ENCODE data around the gene SMAD3.

GRCh38 chr15:67156426-67156825, 91.0 kb downstream of the SMAD3 start:
- TF ChIP-seq SUZ12 (IDR thresholded peaks at IDR 0.05; ENCODE audit: low read length) (no peak), POLR2A (IDR thresholded peaks at IDR 0.05; ENCODE audit: control extremely low read depth in 1 of 2, low read depth in 2 of 2, low read length in 2 of 2) (no peak), EP300 (IDR thresholded peaks at IDR 0.05; ENCODE audit: borderline replicate concordance in 1 of 2, low read depth in 2 of 2, low read length in 2 of 2) (no peak), CEBPB (IDR thresholded peaks at IDR 0.05; ENCODE audit: low read depth, low read length) (peak; percentile 25; the same call in 1 of the 2 replicates), KDM1A (IDR thresholded peaks at IDR 0.05; ENCODE audit: borderline replicate concordance, low read length) (no peak), JUND (IDR thresholded peaks at IDR 0.05; ENCODE audit: low read length) (no peak), CREB1 (IDR thresholded peaks at IDR 0.05) (no peak), RFX5 (IDR thresholded peaks at IDR 0.05; ENCODE audit: borderline replicate concordance, low read depth, low read length) (no peak), YY1 (IDR thresholded peaks at IDR 0.05; ENCODE audit: low read depth, low read length) (no peak), SP4 (IDR thresholded peaks at IDR 0.05; ENCODE audit: low read length) (no peak)
- TF ChIP-seq, protein P1, sequence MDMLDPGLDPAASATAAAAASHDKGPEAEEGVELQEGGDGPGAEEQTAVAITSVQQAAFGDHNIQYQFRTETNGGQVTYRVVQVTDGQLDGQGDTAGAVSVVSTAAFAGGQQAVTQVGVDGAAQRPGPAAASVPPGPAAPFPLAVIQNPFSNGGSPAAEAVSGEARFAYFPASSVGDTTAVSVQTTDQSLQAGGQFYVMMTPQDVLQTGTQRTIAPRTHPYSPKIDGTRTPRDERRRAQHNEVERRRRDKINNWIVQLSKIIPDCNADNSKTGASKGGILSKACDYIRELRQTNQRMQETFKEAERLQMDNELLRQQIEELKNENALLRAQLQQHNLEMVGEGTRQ (IDR thresholded peaks at IDR 0.05; ENCODE audit: low read length): no peak
- TF ChIP-seq, protein P2, sequence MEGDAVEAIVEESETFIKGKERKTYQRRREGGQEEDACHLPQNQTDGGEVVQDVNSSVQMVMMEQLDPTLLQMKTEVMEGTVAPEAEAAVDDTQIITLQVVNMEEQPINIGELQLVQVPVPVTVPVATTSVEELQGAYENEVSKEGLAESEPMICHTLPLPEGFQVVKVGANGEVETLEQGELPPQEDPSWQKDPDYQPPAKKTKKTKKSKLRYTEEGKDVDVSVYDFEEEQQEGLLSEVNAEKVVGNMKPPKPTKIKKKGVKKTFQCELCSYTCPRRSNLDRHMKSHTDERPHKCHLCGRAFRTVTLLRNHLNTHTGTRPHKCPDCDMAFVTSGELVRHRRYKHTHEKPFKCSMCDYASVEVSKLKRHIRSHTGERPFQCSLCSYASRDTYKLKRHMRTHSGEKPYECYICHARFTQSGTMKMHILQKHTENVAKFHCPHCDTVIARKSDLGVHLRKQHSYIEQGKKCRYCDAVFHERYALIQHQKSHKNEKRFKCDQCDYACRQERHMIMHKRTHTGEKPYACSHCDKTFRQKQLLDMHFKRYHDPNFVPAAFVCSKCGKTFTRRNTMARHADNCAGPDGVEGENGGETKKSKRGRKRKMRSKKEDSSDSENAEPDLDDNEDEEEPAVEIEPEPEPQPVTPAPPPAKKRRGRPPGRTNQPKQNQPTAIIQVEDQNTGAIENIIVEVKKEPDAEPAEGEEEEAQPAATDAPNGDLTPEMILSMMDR (IDR thresholded peaks at IDR 0.05; ENCODE audit: control extremely low read depth in 1 of 3, insufficient read depth in 1 of 3, low read depth in 1 of 3, low read length in 3 of 3): no peak
- TF ChIP-seq, protein P3, sequence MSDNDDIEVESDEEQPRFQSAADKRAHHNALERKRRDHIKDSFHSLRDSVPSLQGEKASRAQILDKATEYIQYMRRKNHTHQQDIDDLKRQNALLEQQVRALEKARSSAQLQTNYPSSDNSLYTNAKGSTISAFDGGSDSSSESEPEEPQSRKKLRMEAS (IDR thresholded peaks at IDR 0.05): no peak

Measured in H1 (cell line).